ENCODE results near the gene TSPAN3. TPM values are rescaled to one million over a fixed set of nuclear protein-coding genes. Genes with fewer than 3 reads are reported as not detected.

TSPAN3 gene
- total RNA-seq, 4 donors from 2014 or later = 34.0 to 115 (median 93.0) TPM

DNA sequence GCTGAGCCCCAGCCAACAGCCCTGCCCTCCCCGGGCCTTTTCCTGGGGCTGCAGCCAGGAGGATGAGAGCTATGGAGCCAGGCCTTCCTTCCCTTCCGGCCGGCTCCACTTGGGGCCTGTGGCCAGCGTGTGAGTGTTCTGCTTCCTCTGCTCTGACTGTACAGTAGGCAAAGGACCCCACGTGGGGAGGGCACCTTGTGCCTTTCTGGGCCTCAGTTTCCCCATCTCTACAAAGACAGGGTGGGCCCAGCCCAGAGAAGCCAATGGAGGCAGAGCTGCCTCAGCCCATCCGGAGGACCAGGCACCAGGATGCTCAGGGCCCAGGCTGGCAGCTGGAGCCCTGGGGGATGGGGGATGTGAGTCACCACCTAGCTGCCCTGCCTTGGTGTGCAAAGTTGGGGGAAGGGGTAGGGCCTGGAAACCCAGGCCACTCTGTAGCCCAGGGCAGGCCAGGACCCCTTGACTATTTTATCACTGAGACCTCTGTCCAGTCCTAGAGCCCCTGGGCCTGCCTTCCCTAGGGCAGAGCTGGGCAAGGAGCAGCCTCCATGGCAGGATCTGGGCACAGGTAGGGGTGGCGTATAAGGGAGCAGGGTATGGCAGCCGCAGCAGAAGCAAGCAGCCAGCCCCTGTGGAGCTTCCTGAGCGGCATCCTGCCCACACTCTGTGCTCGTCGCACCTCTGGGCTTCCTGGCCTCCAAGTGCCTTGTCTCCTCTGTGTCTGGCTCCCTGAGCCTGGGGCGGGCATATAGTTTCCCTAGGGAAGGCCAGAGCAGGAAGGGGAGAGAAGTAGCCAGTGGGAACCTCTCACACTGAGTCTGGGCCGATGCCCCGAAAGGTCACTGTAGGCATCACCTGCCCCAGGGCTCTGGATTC lies 74.1 kb downstream of the TSPAN3 start:
- Histone ChIP-seq H3K27me3 (no peaks in the 10 kb centered on the region), H3K36me3 (no peaks in the 10 kb centered on the region), H3K9me3 (no peaks in the 10 kb centered on the region), H3K4me1 (peaks cover 46% of the 10 kb centered on the region), H3K4me3 (peak overlapping the region; percentile 30), H3K27ac (no peak overlapping the region)
- 40% methylated on average over 2 of the region's 14 CpGs for WGBS
- DNase-seq (ENCODE audit: low spot score in 2 of 2) = peak in 1 of 2 donors; percentile 58
- TF ChIP-seq, protein P1, sequence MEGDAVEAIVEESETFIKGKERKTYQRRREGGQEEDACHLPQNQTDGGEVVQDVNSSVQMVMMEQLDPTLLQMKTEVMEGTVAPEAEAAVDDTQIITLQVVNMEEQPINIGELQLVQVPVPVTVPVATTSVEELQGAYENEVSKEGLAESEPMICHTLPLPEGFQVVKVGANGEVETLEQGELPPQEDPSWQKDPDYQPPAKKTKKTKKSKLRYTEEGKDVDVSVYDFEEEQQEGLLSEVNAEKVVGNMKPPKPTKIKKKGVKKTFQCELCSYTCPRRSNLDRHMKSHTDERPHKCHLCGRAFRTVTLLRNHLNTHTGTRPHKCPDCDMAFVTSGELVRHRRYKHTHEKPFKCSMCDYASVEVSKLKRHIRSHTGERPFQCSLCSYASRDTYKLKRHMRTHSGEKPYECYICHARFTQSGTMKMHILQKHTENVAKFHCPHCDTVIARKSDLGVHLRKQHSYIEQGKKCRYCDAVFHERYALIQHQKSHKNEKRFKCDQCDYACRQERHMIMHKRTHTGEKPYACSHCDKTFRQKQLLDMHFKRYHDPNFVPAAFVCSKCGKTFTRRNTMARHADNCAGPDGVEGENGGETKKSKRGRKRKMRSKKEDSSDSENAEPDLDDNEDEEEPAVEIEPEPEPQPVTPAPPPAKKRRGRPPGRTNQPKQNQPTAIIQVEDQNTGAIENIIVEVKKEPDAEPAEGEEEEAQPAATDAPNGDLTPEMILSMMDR (IDR thresholded peaks at IDR 0.05) = no peak
- TF ChIP-seq POLR2AphosphoS5 (IDR thresholded peaks at IDR 0.05) = no peak
- TF ChIP-seq EP300 (IDR thresholded peaks at IDR 0.05) = no peak
- no peak for TF ChIP-seq POLR2A (IDR thresholded peaks at IDR 0.05)

DNA sequence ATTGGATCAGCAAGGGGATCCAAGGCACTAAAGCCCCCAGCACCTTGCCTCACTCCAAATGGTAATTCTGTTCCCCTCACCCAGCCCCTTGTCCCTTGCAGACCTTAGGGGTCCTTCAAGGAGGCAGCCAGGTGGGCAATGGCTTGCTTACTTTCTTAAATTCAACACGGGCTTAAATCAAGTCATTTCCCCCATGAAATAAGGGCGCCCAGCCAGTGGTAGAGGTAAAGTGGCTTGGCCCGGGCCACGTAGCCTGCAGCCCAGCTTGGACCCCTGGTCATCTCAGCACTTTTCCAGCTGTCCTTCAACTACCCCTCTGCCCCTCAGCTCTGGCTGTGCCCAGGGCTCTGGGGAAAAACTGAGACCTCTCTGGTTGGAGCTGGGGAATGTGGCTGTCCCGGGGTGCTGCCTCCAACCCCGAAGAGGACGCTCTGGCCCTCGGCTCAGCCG lies 74.8 kb downstream of the TSPAN3 start:
- Histone ChIP-seq H3K4me1 (peaks cover 46% of the 10 kb centered on the region), H3K27me3 (no peaks in the 10 kb centered on the region), H3K27ac (no peak overlapping the region), H3K36me3 (no peaks in the 10 kb centered on the region), H3K4me3 (peak overlapping the region; percentile 30), H3K9me3 (no peaks in the 10 kb centered on the region)
- 47% methylated on average over 5 of the region's 9 CpGs for WGBS
- no peak for TF ChIP-seq POLR2AphosphoS5 (IDR thresholded peaks at IDR 0.05)
- no peak for TF ChIP-seq EP300 (IDR thresholded peaks at IDR 0.05)
- no peak for TF ChIP-seq POLR2A (IDR thresholded peaks at IDR 0.05)
- TF ChIP-seq, protein P1 (IDR thresholded peaks at IDR 0.05) = no peak
- peak; percentile 34 to 52 for DNase-seq (ENCODE audit: low spot score in 2 of 2)

DNA sequence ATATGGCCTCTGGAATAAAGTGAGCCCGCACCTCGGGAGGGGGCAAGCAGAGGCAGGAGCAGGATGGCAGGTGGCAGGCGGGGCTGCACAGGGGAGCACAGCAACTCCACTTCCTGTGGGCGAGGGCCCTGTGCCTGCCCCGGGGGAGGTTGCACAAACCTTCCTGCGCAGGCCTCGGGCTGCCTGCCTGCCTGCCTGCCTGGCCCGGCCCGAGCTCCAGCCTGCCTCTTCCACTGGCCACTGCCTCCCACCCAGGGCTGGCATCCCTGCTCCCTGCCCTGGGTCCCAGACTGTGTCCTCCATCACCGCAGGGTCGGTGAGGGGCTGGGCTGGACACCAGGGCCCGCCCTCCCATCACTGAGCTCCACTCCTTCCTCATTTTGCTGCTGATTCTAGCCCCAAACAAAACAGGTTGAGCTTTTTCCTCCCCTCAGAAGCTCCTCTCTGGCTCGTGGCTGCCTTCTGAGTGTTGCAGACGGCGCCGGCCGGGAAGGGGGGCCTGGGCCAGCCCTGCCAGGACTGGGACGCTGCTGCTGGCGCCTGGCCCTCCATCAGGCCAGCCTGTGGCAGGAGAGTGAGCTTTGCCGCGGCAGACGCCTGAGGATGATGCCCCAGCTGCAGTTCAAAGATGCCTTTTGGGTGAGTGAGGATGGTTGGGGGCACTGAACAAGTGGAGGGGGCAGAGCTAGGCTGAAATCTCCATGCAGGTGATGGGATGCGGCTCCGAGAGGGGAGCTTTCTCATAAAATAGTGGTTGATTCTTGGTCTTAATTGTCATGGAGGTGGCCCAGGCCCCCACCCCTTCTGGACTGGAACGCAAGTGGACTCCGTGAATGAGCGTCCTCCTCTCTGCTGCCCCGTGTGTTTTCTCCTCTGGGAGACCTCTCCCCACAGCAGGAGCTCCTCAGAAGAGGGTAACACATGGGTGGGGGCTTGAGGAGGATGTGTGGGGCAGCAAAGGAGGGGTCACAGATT lies 75.7 kb downstream of the TSPAN3 start, which contains the start of gene PSTPIP1:
Gene PSTPIP1, plus strand, starts transcription at position 156 of the 975 bp plus-strand sequence. Its CDS starts 448 bp downstream, at position 604.
- 40% methylated on average over 23 of the region's 28 CpGs for WGBS
- peak; percentile 61 to 77 for DNase-seq (ENCODE audit: low spot score in 2 of 2)
- TF ChIP-seq POLR2A (IDR thresholded peaks at IDR 0.05) (no peak), EP300 (IDR thresholded peaks at IDR 0.05) (no peak), POLR2AphosphoS5 (IDR thresholded peaks at IDR 0.05) (no peak)
- TF ChIP-seq, protein P1 (IDR thresholded peaks at IDR 0.05) = no peak

DNA sequence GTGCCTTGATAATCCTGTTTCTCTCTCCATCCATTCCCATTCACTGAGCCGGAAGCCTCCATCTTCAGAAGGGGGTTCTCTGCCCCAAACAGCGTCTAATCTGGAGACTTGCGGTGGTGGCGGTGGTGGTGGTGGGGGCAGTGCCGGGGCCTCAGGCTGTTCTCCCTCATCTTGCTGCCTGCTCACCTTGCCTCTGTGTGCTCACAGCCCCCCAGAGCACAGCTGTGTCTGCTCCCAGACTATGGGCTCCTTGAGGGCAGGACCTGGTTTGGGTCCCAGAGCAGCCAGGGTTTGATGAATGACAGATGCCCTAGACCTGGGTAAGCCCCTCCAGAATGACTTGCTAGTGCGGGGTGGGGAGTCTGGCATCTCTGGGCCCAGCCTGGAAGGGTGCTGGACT lies 76.4 kb downstream of the TSPAN3 start:
- peak overlapping the region; percentile 23 for H3K27ac ChIP-seq
- 97% methylated on average over 5 of the region's 6 CpGs for WGBS
- peaks cover 46% of the 10 kb centered on the region for H3K4me1 ChIP-seq
- no peaks in the 10 kb centered on the region for H3K36me3 ChIP-seq
- no peaks in the 10 kb centered on the region for H3K27me3 ChIP-seq
- H3K4me3 ChIP-seq = peak overlapping the region; percentile 30
- peak in 1 of 2 donors; percentile 43 for DNase-seq (ENCODE audit: low spot score in 2 of 2)
- H3K9me3 ChIP-seq = no peaks in the 10 kb centered on the region
- TF ChIP-seq, protein P1 (IDR thresholded peaks at IDR 0.05) = no peak
- TF ChIP-seq EP300 (IDR thresholded peaks at IDR 0.05) (no peak), POLR2AphosphoS5 (IDR thresholded peaks at IDR 0.05) (no peak), POLR2A (IDR thresholded peaks at IDR 0.05) (no peak)

More for the DNA sequence above, 75.7 kb downstream of the TSPAN3 start, which contains the start of gene PSTPIP1:
- Histone ChIP-seq H3K27ac (peak within 1 kb of the TSS; percentile 23), H3K4me1 (peaks cover 46% of the 10 kb centered on the region), H3K36me3 (no peaks in the 10 kb centered on the region), H3K27me3 (no peaks in the 10 kb centered on the region), H3K4me3 (peak within 1 kb of the TSS; percentile 30), H3K9me3 (no peaks in the 10 kb centered on the region)
